ENCODE data around the gene POP5.
"Not testable (repeated sequence)": the region's sequence is repeated elsewhere in the genome, so short reads cannot be mapped to it uniquely, and the experiment has no call there.

POP5 gene

DNA sequence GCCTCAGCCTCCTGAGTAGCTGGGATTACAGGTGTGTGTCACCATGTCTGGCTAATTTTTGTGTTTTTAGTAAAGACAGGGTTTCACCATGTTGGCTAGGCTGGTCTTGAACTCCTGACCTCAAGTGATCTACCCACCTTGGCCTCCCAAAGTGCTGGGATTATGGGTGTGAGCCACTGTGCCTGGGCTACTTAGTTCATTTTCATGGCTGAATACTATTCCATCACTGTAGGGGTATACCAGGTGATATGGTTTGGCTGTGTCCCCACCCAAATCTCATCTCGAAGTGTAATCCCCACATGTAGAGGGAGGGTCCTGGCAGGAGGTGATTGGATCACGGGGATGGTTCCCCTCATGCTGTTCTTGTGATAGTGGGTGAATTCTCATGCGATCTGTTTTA, 36.0 kb upstream of the POP5 start:
- H3K18ac ChIP-seq (ENCODE audit: low read depth in 1 of 2, low read length in 2 of 2); H2AFZ ChIP-seq (ENCODE audit: low read depth, low read length); H3K4ac ChIP-seq (ENCODE audit: low read depth in 1 of 2, low read length in 2 of 2); H3K79me1 ChIP-seq (replicated peaks; ENCODE audit: low read length, poor library complexity, severe bottlenecking); DNase-seq; H2AK5ac ChIP-seq (ENCODE audit: low read length, severe bottlenecking); H2BK120ac ChIP-seq (ENCODE audit: low read depth, low read length); H2BK15ac ChIP-seq (ENCODE audit: low read depth, poor library complexity, severe bottlenecking); H3K9ac ChIP-seq (ENCODE audit: low read length); H3K4me2 ChIP-seq (ENCODE audit: low read length, poor library complexity, severe bottlenecking); H4K8ac ChIP-seq (ENCODE audit: low read length); H3K9me3 ChIP-seq (ENCODE audit: control insufficient read depth, low read length); H3K4me3 ChIP-seq (ENCODE audit: insufficient read depth in 1 of 2, low read depth in 1 of 2, low read length in 2 of 2); H2BK5ac ChIP-seq (ENCODE audit: low read depth, low read length, poor library complexity, severe bottlenecking); H3K36me3 ChIP-seq (ENCODE audit: control insufficient read depth in 1 of 2, insufficient read depth in 2 of 2, low read depth in 1 of 2, low read length in 2 of 2); H3K4me1 ChIP-seq (ENCODE audit: control insufficient read depth, insufficient read depth, low read depth, low read length); H4K91ac ChIP-seq (ENCODE audit: low read length); H3K27ac ChIP-seq (ENCODE audit: low read length, poor library complexity, severe bottlenecking); H3K14ac ChIP-seq (ENCODE audit: low read length in 2 of 2); H3K23ac ChIP-seq (ENCODE audit: low read length in 2 of 2); H2BK12ac ChIP-seq (ENCODE audit: low read length in 2 of 2): not testable (repeated sequence)
- 48% methylated on average over 2 of the region's 3 CpGs for WGBS
- H3K27me3 ChIP-seq (ENCODE audit: control insufficient read depth in 1 of 2, insufficient read depth in 1 of 2, low read length in 2 of 2): peaks cover 41 to 59% of the 10 kb centered on the region in 2 experiments

DNA sequence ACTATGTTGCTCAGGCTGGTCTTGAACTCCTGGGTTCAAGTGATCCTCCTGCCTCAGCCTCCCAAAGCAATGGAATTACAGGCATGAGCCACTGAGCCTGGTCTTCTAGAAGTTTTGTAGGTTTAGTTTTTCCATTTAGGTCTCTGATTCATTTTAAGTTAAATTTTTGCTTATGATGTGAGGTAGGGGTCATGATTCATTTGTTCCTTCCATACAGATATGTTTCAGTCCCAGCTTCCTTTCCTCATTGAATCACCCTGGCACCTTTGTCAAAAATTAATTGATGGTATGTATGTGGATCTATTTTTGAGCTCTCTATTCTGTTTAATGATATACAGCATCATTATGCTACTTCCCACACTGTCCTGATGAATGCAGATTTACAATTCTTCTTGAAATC, 33.6 kb upstream of the POP5 start:
- Histone ChIP-seq H3K14ac (ENCODE audit: low read length in 2 of 2) (no peak overlapping the region), H4K8ac (ENCODE audit: low read length) (no peak overlapping the region), H3K4ac (ENCODE audit: low read depth in 1 of 2, low read length in 2 of 2) (no peak overlapping the region), H3K36me3 (ENCODE audit: control insufficient read depth in 1 of 2, insufficient read depth in 2 of 2, low read depth in 1 of 2, low read length in 2 of 2) (no peaks in the 10 kb centered on the region), H3K4me3 (ENCODE audit: insufficient read depth in 1 of 2, low read depth in 1 of 2, low read length in 2 of 2) (no peak overlapping the region), H2BK120ac (ENCODE audit: low read depth, low read length) (no peak overlapping the region), H3K4me2 (ENCODE audit: low read length, poor library complexity, severe bottlenecking) (no peak overlapping the region), H3K9me3 (ENCODE audit: control insufficient read depth, low read length) (peaks cover 7% of the 10 kb centered on the region), H2BK12ac (ENCODE audit: low read length in 2 of 2) (no peak overlapping the region), H3K4me1 (ENCODE audit: control insufficient read depth, insufficient read depth, low read depth, low read length) (no peaks in the 10 kb centered on the region), H3K27ac (ENCODE audit: low read length, poor library complexity, severe bottlenecking) (no peak overlapping the region), H4K91ac (ENCODE audit: low read length) (no peak overlapping the region), H3K79me1 (replicated peaks; ENCODE audit: low read length, poor library complexity, severe bottlenecking) (no peaks in the 10 kb centered on the region), H2BK15ac (ENCODE audit: low read depth, poor library complexity, severe bottlenecking) (no peak overlapping the region), H3K18ac (ENCODE audit: low read depth in 1 of 2, low read length in 2 of 2) (no peak overlapping the region), H2AFZ (ENCODE audit: low read depth, low read length) (no peak overlapping the region), H3K23ac (ENCODE audit: low read length in 2 of 2) (no peak overlapping the region), H2BK5ac (ENCODE audit: low read depth, low read length, poor library complexity, severe bottlenecking) (no peak overlapping the region), H3K9ac (ENCODE audit: low read length) (no peak overlapping the region), H2AK5ac (ENCODE audit: low read length, severe bottlenecking) (no peak overlapping the region), H3K27me3 (ENCODE audit: control insufficient read depth in 1 of 2, insufficient read depth in 1 of 2, low read length in 2 of 2) (peaks cover 41 to 56% of the 10 kb centered on the region in 2 experiments)
- no peak for DNase-seq

GRCh38 chr12:120611534-120611933, 30.3 kb upstream of the POP5 start:
- DNase-seq; H2AK5ac ChIP-seq (ENCODE audit: low read length, severe bottlenecking); H3K9me3 ChIP-seq (ENCODE audit: control insufficient read depth, low read length); H3K79me1 ChIP-seq (replicated peaks; ENCODE audit: low read length, poor library complexity, severe bottlenecking); H3K23ac ChIP-seq (ENCODE audit: low read length in 2 of 2); H3K36me3 ChIP-seq (ENCODE audit: control insufficient read depth in 1 of 2, insufficient read depth in 2 of 2, low read depth in 1 of 2, low read length in 2 of 2); H2BK5ac ChIP-seq (ENCODE audit: low read depth, low read length, poor library complexity, severe bottlenecking); H2BK15ac ChIP-seq (ENCODE audit: low read depth, poor library complexity, severe bottlenecking); H3K18ac ChIP-seq (ENCODE audit: low read depth in 1 of 2, low read length in 2 of 2); H3K4me2 ChIP-seq (ENCODE audit: low read length, poor library complexity, severe bottlenecking); H3K4ac ChIP-seq (ENCODE audit: low read depth in 1 of 2, low read length in 2 of 2); H3K14ac ChIP-seq (ENCODE audit: low read length in 2 of 2); H2BK120ac ChIP-seq (ENCODE audit: low read depth, low read length); H4K91ac ChIP-seq (ENCODE audit: low read length); H2AFZ ChIP-seq (ENCODE audit: low read depth, low read length); H3K4me3 ChIP-seq (ENCODE audit: insufficient read depth in 1 of 2, low read depth in 1 of 2, low read length in 2 of 2); H3K4me1 ChIP-seq (ENCODE audit: control insufficient read depth, insufficient read depth, low read depth, low read length); H2BK12ac ChIP-seq (ENCODE audit: low read length in 2 of 2); H4K8ac ChIP-seq (ENCODE audit: low read length); H3K9ac ChIP-seq (ENCODE audit: low read length); H3K27ac ChIP-seq (ENCODE audit: low read length, poor library complexity, severe bottlenecking): not testable (repeated sequence)
- WGBS: 56% methylated on average over 1 of the region's 1 CpG
- peaks cover 31 to 50% of the 10 kb centered on the region in 2 experiments for H3K27me3 ChIP-seq (ENCODE audit: control insufficient read depth in 1 of 2, insufficient read depth in 1 of 2, low read length in 2 of 2)

- no peak for DNase-seq
Measured at GRCh38 chr12:120610560-120610959, 29.4 kb upstream of the POP5 start.

More at GRCh38 chr12:120610560-120610959, 29.4 kb upstream of the POP5 start:
- no peak overlapping the region for H2BK5ac ChIP-seq (ENCODE audit: low read depth, low read length, poor library complexity, severe bottlenecking)
- no peak overlapping the region for H3K27ac ChIP-seq (ENCODE audit: low read length, poor library complexity, severe bottlenecking)
- H2BK120ac ChIP-seq (ENCODE audit: low read depth, low read length): no peak overlapping the region
- WGBS: 46% methylated on average over 4 of the region's 4 CpGs
- no peak overlapping the region for H3K18ac ChIP-seq (ENCODE audit: low read depth in 1 of 2, low read length in 2 of 2)
- no peak overlapping the region for H2AK5ac ChIP-seq (ENCODE audit: low read length, severe bottlenecking)
- no peak overlapping the region for H3K23ac ChIP-seq (ENCODE audit: low read length in 2 of 2)
- H4K8ac ChIP-seq (ENCODE audit: low read length): no peak overlapping the region
- H3K27me3 ChIP-seq (ENCODE audit: control insufficient read depth in 1 of 2, insufficient read depth in 1 of 2, low read length in 2 of 2): peaks cover 31 to 55% of the 10 kb centered on the region in 2 experiments
- no peak overlapping the region for H3K4me3 ChIP-seq (ENCODE audit: insufficient read depth in 1 of 2, low read depth in 1 of 2, low read length in 2 of 2)
- H3K79me1 ChIP-seq (replicated peaks; ENCODE audit: low read length, poor library complexity, severe bottlenecking): no peaks in the 10 kb centered on the region
- no peak overlapping the region for H3K14ac ChIP-seq (ENCODE audit: low read length in 2 of 2)
- H4K91ac ChIP-seq (ENCODE audit: low read length): no peak overlapping the region
- no peak overlapping the region for H3K4ac ChIP-seq (ENCODE audit: low read depth in 1 of 2, low read length in 2 of 2)
- no peak overlapping the region for H3K9ac ChIP-seq (ENCODE audit: low read length)
- no peaks in the 10 kb centered on the region for H3K4me1 ChIP-seq (ENCODE audit: control insufficient read depth, insufficient read depth, low read depth, low read length)
- H2BK12ac ChIP-seq (ENCODE audit: low read length in 2 of 2): no peak overlapping the region
- no peak overlapping the region for H3K4me2 ChIP-seq (ENCODE audit: low read length, poor library complexity, severe bottlenecking)
- no peaks in the 10 kb centered on the region for H3K36me3 ChIP-seq (ENCODE audit: control insufficient read depth in 1 of 2, insufficient read depth in 2 of 2, low read depth in 1 of 2, low read length in 2 of 2)
- H3K9me3 ChIP-seq (ENCODE audit: control insufficient read depth, low read length): peaks cover 4% of the 10 kb centered on the region
- H2BK15ac ChIP-seq (ENCODE audit: low read depth, poor library complexity, severe bottlenecking): no peak overlapping the region
- H2AFZ ChIP-seq (ENCODE audit: low read depth, low read length): no peak overlapping the region
